ENCODE results near the gene RGS2. TPM values are rescaled to one million over a fixed set of nuclear protein-coding genes. Genes with fewer than 3 reads are reported as not detected.

RGS2 gene
- total RNA-seq, 1 donor from 2014 or later: 14.4 TPM

GRCh38 chr1:192801451-192801850 is 7.4 kb upstream of the RGS2 start:
- no peak for DNase-seq (ENCODE audit: low spot score)
- H2AFZ ChIP-seq (replicated peaks): no peak overlapping the region
- no peak overlapping the region for H3K4me2 ChIP-seq
- no peaks in the 10 kb centered on the region for H3F3A ChIP-seq (ENCODE audit: low read depth)
- H3K4me1 ChIP-seq: no peaks in the 10 kb centered on the region
- no peaks in the 10 kb centered on the region for H3K9me3 Mint-ChIP-seq
- no peaks in the 10 kb centered on the region for H3K27me3 Mint-ChIP-seq (ENCODE audit: insufficient read depth, low read depth)
- no peaks in the 10 kb centered on the region for H3K36me3 ChIP-seq
- H3K27ac Mint-ChIP-seq: no peak overlapping the region
- H3K79me2 ChIP-seq (ENCODE audit: low read depth): no peaks in the 10 kb centered on the region
- H3K4me3 ChIP-seq: no peak overlapping the region
- no peaks in the 10 kb centered on the region for H4K20me1 ChIP-seq (ENCODE audit: low read depth)
- no peaks in the 10 kb centered on the region for H3K4me1 Mint-ChIP-seq
- TF ChIP-seq EZH2 (IDR thresholded peaks at IDR 0.05) (no peak), EZH2phosphoT487 (IDR thresholded peaks at IDR 0.05) (no peak), CTCF (IDR thresholded peaks at IDR 0.05) (no peak)
- H3K9me3 ChIP-seq (ENCODE audit: low read depth): no peaks in the 10 kb centered on the region
- H3K9ac ChIP-seq: no peak overlapping the region
- no peaks in the 10 kb centered on the region for H3K36me3 Mint-ChIP-seq
- no peak overlapping the region for H3K27ac ChIP-seq
- H3K27me3 ChIP-seq: no peaks in the 10 kb centered on the region
- no peak overlapping the region for H3K4me3 Mint-ChIP-seq

GRCh38 chr1:192802406-192802805 is 6.4 kb upstream of the RGS2 start:
- H3K4me1 Mint-ChIP-seq: peaks cover 3% of the 10 kb centered on the region
- TF ChIP-seq EZH2phosphoT487 (IDR thresholded peaks at IDR 0.05): no peak
- TF ChIP-seq EZH2 (IDR thresholded peaks at IDR 0.05): no peak
- TF ChIP-seq CTCF (IDR thresholded peaks at IDR 0.05): no peak
- no peaks in the 10 kb centered on the region for H3K9me3 Mint-ChIP-seq

GRCh38 chr1:192803501-192803900 is 5.3 kb upstream of the RGS2 start:
- H3K9ac ChIP-seq: no peak overlapping the region
- H3F3A ChIP-seq (ENCODE audit: low read depth): peaks cover 9% of the 10 kb centered on the region
- peaks cover 18% of the 10 kb centered on the region for H3K27me3 ChIP-seq
- DNase-seq (ENCODE audit: low spot score): no peak
- H4K20me1 ChIP-seq (ENCODE audit: low read depth): no peaks in the 10 kb centered on the region
- H3K9me3 ChIP-seq (ENCODE audit: low read depth): no peaks in the 10 kb centered on the region
- peaks cover 4% of the 10 kb centered on the region for H3K4me1 ChIP-seq
- Mint-ChIP-seq H3K27me3 (ENCODE audit: insufficient read depth, low read depth) (no peaks in the 10 kb centered on the region), H3K27ac (no peak overlapping the region), H3K4me3 (no peak overlapping the region), H3K36me3 (no peaks in the 10 kb centered on the region), H3K4me1 (peaks cover 12% of the 10 kb centered on the region), H3K9me3 (no peaks in the 10 kb centered on the region)
- H3K4me3 ChIP-seq: no peak overlapping the region
- H3K4me2 ChIP-seq: no peak overlapping the region
- H3K36me3 ChIP-seq: no peaks in the 10 kb centered on the region
- TF ChIP-seq EZH2phosphoT487 (IDR thresholded peaks at IDR 0.05) (no peak), EZH2 (IDR thresholded peaks at IDR 0.05) (no peak), CTCF (IDR thresholded peaks at IDR 0.05) (no peak)
- no peak overlapping the region for H2AFZ ChIP-seq (replicated peaks)
- H3K79me2 ChIP-seq (ENCODE audit: low read depth): no peaks in the 10 kb centered on the region
- no peak overlapping the region for H3K27ac ChIP-seq

More at GRCh38 chr1:192802406-192802805, 6.4 kb upstream of the RGS2 start:
- H3K27ac Mint-ChIP-seq: no peak overlapping the region
- Histone ChIP-seq H2AFZ (replicated peaks) (no peak overlapping the region), H3K27me3 (peaks cover 8% of the 10 kb centered on the region), H3K36me3 (no peaks in the 10 kb centered on the region), H3K79me2 (ENCODE audit: low read depth) (no peaks in the 10 kb centered on the region), H3K9me3 (ENCODE audit: low read depth) (no peaks in the 10 kb centered on the region), H3K4me2 (no peak overlapping the region), H3K4me3 (no peak overlapping the region), H3F3A (ENCODE audit: low read depth) (no peaks in the 10 kb centered on the region), H3K27ac (no peak overlapping the region), H3K9ac (no peak overlapping the region), H4K20me1 (ENCODE audit: low read depth) (no peaks in the 10 kb centered on the region), H3K4me1 (no peaks in the 10 kb centered on the region)
- no peak overlapping the region for H3K4me3 Mint-ChIP-seq
- no peaks in the 10 kb centered on the region for H3K36me3 Mint-ChIP-seq
- H3K27me3 Mint-ChIP-seq (ENCODE audit: insufficient read depth, low read depth): no peaks in the 10 kb centered on the region
- no peak for DNase-seq (ENCODE audit: low spot score)
